ENCODE data around the gene SLCO4A1.
A peak's percentile ranks its signal among the peaks of the same experiment; 100 is the strongest.

- TF ChIP-seq CTCF (IDR thresholded peaks at IDR 0.05) (no peak), POLR2A (IDR thresholded peaks at IDR 0.05) (peak in 1 of 2 donors; percentile 91)
Observed at GRCh38 chr20:62642051-62642665, at the start of gene SLCO4A1.
